HEK293 (cell line): ENCODE measurements around the gene PRM3.

ENCODE experiments used
- CTCF ChIA-PET: fragments of 350-600 bp; formaldehyde crosslinking; extraction: SDS; loops from one replicate; lab custom pipeline; 2021; ENCODE audit warnings: antibody characterized with exemption; lab: Yijun Ruan, JAX
- POLR2A ChIA-PET: fragments of 300-600 bp; formaldehyde crosslinking; extraction: SDS; loops from one replicate; lab custom pipeline; 2020; ENCODE audit warnings: antibody characterized with exemption, inconsistent platforms; lab: Yijun Ruan, JAX
- H3K27ac ChIP-seq: fragments of 200-500 bp; sonication (Bioruptor generic); 2 replicates; pipeline ENCODE4 v1.5.1; 2014; ENCODE audit warnings: low read depth, low read length, control low read depth, inconsistent platforms; ENCODE audit errors: extremely low read depth
- H3K36me3 ChIP-seq, 2 experiments: fragments of 200-500 bp in 1 of 2; sonication (Bioruptor generic) in 1 of 2; 1 replicate in 1 of 2; 2 replicates in 1 of 2; pipeline ENCODE4 v1.5.1; 2014 to 2017; ENCODE audit warnings: inconsistent platforms in 2 of 2, low read length in 2 of 2; ENCODE audit not compliant: control insufficient read depth in 2 of 2, insufficient read depth in 1 of 2
- H3K4me1 ChIP-seq: fragments of 200-500 bp; sonication (Bioruptor generic); 2 replicates; pipeline ENCODE4 v1.5.1; 2014; ENCODE audit warnings: mild to moderate bottlenecking, low read length, inconsistent platforms; ENCODE audit not compliant: control insufficient read depth, insufficient read depth
- H3K4me3 ChIP-seq: 2 replicates; pipeline ENCODE4 v1.5.1; 2011; ENCODE audit warnings: low read depth, mild to moderate bottlenecking, control low read depth, low read length, moderate library complexity
- H3K9me3 ChIP-seq: fragments of 200-500 bp; sonication (Bioruptor generic); 2 replicates; pipeline ENCODE4 v1.5.1; 2014; ENCODE audit warnings: low read depth, low read length, inconsistent platforms; ENCODE audit not compliant: control insufficient read depth, insufficient read depth
- KLF9 ChIP-seq: fragments of 450-650 bp; formaldehyde crosslinking; IDR thresholded peaks from 2 replicates; pipeline ENCODE4 v1.5.1; 2016; ENCODE audit warnings: missing biosample characterization, missing genetic modification characterization, low read depth
- PATZ1 ChIP-seq: fragments of 450-650 bp; formaldehyde crosslinking; IDR thresholded peaks from 2 replicates; pipeline ENCODE4 v1.5.1; 2016; ENCODE audit warnings: missing biosample characterization, missing genetic modification characterization
- YY1 ChIP-seq: fragments of 450-650 bp; formaldehyde crosslinking; IDR thresholded peaks from 2 replicates; pipeline ENCODE4 v1.5.1; 2018; ENCODE audit warnings: missing biosample characterization, missing genetic modification characterization
- ZIC2 ChIP-seq: fragments of 450-650 bp; formaldehyde crosslinking; IDR thresholded peaks from 2 replicates; pipeline ENCODE4 v1.5.1; 2016; ENCODE audit warnings: missing biosample characterization, missing genetic modification characterization
- ZNF10 ChIP-seq: fragments of 450-650 bp; formaldehyde crosslinking; IDR thresholded peaks from 2 replicates; pipeline ENCODE4 v1.5.1; 2017; ENCODE audit warnings: missing biosample characterization, missing genetic modification characterization
- ZNF112 ChIP-seq: fragments of 450-650 bp; formaldehyde crosslinking; IDR thresholded peaks from 2 replicates; pipeline ENCODE4 v1.5.0; 2017; ENCODE audit warnings: missing biosample characterization, missing genetic modification characterization
- ZNF146 ChIP-seq: fragments of 450-650 bp; formaldehyde crosslinking; IDR thresholded peaks from 2 replicates; pipeline ENCODE4 v1.5.1; 2016; ENCODE audit warnings: missing biosample characterization, missing genetic modification characterization
- ZNF175 ChIP-seq: fragments of 450-650 bp; formaldehyde crosslinking; IDR thresholded peaks from 2 replicates; pipeline ENCODE4 v1.5.1; 2016; ENCODE audit warnings: missing biosample characterization, missing genetic modification characterization
- ZNF2 ChIP-seq: fragments of 450-650 bp; formaldehyde crosslinking; IDR thresholded peaks from 2 replicates; pipeline ENCODE4 v1.5.1; 2016; ENCODE audit warnings: missing biosample characterization, missing genetic modification characterization
- ZNF394 ChIP-seq: fragments of 450-650 bp; formaldehyde crosslinking; IDR thresholded peaks from 2 replicates; pipeline ENCODE4 v1.5.1; 2016; ENCODE audit warnings: missing biosample characterization, missing genetic modification characterization, mild to moderate bottlenecking, moderate library complexity, borderline replicate concordance
- ZNF510 ChIP-seq: fragments of 450-650 bp; formaldehyde crosslinking; IDR thresholded peaks from 2 replicates; pipeline ENCODE4 v1.5.1; 2018; ENCODE audit warnings: mild to moderate bottlenecking, missing genetic modification characterization, missing biosample characterization; ENCODE audit not compliant: insufficient replicate concordance
- ZNF571 ChIP-seq: fragments of 450-650 bp; formaldehyde crosslinking; IDR thresholded peaks from 2 replicates; pipeline ENCODE4 v1.5.0; 2017; ENCODE audit warnings: missing biosample characterization, missing genetic modification characterization
- ZNF624 ChIP-seq: fragments of 450-650 bp; formaldehyde crosslinking; IDR thresholded peaks from 2 replicates; pipeline ENCODE4 v1.5.1; 2017; ENCODE audit warnings: missing biosample characterization, missing genetic modification characterization
- ZNF658 ChIP-seq: fragments of 450-650 bp; formaldehyde crosslinking; IDR thresholded peaks from 2 replicates; pipeline ENCODE4; 2016; ENCODE audit warnings: missing biosample characterization, missing genetic modification characterization
- ZNF660 ChIP-seq: fragments of 450-650 bp; IDR thresholded peaks from 2 replicates; pipeline ENCODE4 v1.5.1; 2018; ENCODE audit warnings: missing biosample characterization, mild to moderate bottlenecking, missing genetic modification characterization

The PRM3 gene

GRCh38 chr16:11309895-11310633 is 36.6 kb upstream of the PRM3 start:
- no peak overlapping the region for H3K27ac ChIP-seq
- no peaks in the 10 kb centered on the region for H3K36me3 ChIP-seq
- no peak overlapping the region for H3K4me3 ChIP-seq
- CTCF ChIA-PET = interaction anchor here (0.8 kb wide), 1 partner anchor 18 kb away, joined by 3 read pairs; no protein-coding TSS in a partner anchor
- TF ChIP-seq ZNF146 (tag by site-specific recombination) (peak; percentile 86), ZNF394 (no peak)
- H3K4me1 ChIP-seq = no peaks in the 10 kb centered on the region
- POLR2A ChIA-PET = no interaction called here
- H3K9me3 ChIP-seq = no peaks in the 10 kb centered on the region

- Histone ChIP-seq H3K4me1 (no peaks in the 10 kb centered on the region), H3K4me3 (no peak overlapping the region), H3K9me3 (no peaks in the 10 kb centered on the region), H3K36me3 (no peaks in the 10 kb centered on the region), H3K27ac (no peak overlapping the region)
- ChIA-PET CTCF (interaction anchor here (0.6 to 0.7 kb wide), 2 partner anchors 263 to 434 kb away, joined by 3 read pairs; partner anchors contain the start of gene TXNDC11), POLR2A (no interaction called here)
- TF ChIP-seq ZNF112 (tag by site-specific recombination) (no peak), ZIC2 (tag by site-specific recombination) (peak; percentile 83), KLF9 (tag by site-specific recombination) (peak; percentile 26; the same call in 1 of the 2 replicates), ZNF658 (no peak), ZNF660 (tag by site-specific recombination) (no peak)
Observed at GRCh38 chr16:11308493-11309283, 35.3 kb upstream of the PRM3 start.

GRCh38 chr16:11307639-11308492 is 34.4 kb upstream of the PRM3 start:
- POLR2A ChIA-PET = no interaction called here

More at GRCh38 chr16:11307639-11308492, 34.4 kb upstream of the PRM3 start:
- H3K4me1 ChIP-seq = 0 out of 2 replicates have a peak, but pooled peaks cover 2% of the 10 kb centered on the region
- CTCF ChIA-PET = interaction anchor here (0.7 kb wide), 1 partner anchor 262 kb away, joined by 3 read pairs; no protein-coding TSS in a partner anchor
- H3K9me3 ChIP-seq = no peaks in the 10 kb centered on the region
- no peak overlapping the region for H3K4me3 ChIP-seq
- TF ChIP-seq ZNF510 (tag by site-specific recombination) = no peak
- TF ChIP-seq ZNF394 = no peak
- TF ChIP-seq ZNF571 (tag by site-specific recombination) = no peak
- no peak for TF ChIP-seq PATZ1 (tag by site-specific recombination)
- TF ChIP-seq YY1 (tag by site-specific recombination) = no peak
- no peak for TF ChIP-seq ZNF2 (tag by site-specific recombination)
- TF ChIP-seq ZNF624 (tag by site-specific recombination) = no peak
- no peak for TF ChIP-seq ZNF10 (tag by site-specific recombination)
- no peak for TF ChIP-seq ZNF175 (tag by site-specific recombination)
- no peak overlapping the region for H3K27ac ChIP-seq
- H3K36me3 ChIP-seq = no peaks in the 10 kb centered on the region
